A549 (cell line): ENCODE data around the gene USP22.

Source experiments
- CHD2 ChIP-seq: fragments of 150-350 bp; IDR thresholded peaks from 2 replicates; pipeline ENCODE4 v1.6.1; 2014; ENCODE audit warnings: low read length; ENCODE audit not compliant: partially characterized antibody
- CTCF ChIP-seq: fragments of >200 bp; sonication (Bioruptor Twin); formaldehyde crosslinking; IDR thresholded peaks from 3 replicates; pipeline ENCODE4 v1.5.1; 2016
- EP300 ChIP-seq, 2 experiments: fragments of >200 bp; sonication (Bioruptor Twin); formaldehyde crosslinking; IDR thresholded peaks; 2 replicates in 1 of 2; 3 replicates in 1 of 2; pipeline ENCODE4 v1.6.1; 2016 to 2017
- ESRRA ChIP-seq: fragments of 150-350 bp; IDR thresholded peaks from 2 replicates; pipeline ENCODE4 v1.6.1; 2014; ENCODE audit warnings: mild to moderate bottlenecking, low read length, borderline replicate concordance
- RAD21 ChIP-seq, 2 experiments: fragments of >200 bp in 1 of 2; sonication (Bioruptor Twin) in 1 of 2; formaldehyde crosslinking in 1 of 2; IDR thresholded peaks in 1 of 2; conservative IDR thresholded peaks in 1 of 2; 2 replicates in 1 of 2; 3 replicates in 1 of 2; pipeline ENCODE4 v1.6.1; 2012 to 2018; ENCODE audit warnings: inconsistent platforms in 1 of 2
- REST ChIP-seq: fragments of 200-600 bp; sonication (generic); IDR thresholded peaks from 2 replicates; pipeline ENCODE4 v1.6.1; 2016; ENCODE audit warnings: antibody characterized with exemption, mild to moderate bottlenecking, moderate library complexity
- USF2 ChIP-seq: fragments of 450-650 bp; IDR thresholded peaks from 2 replicates; pipeline ENCODE4 v1.6.1; 2014; ENCODE audit warnings: antibody characterized with exemption

- no peak for TF ChIP-seq RAD21 (conservative IDR thresholded peaks at IDR 0.05 in 1 of 2, IDR thresholded peaks at IDR 0.05 in 1 of 2)
- no peak for TF ChIP-seq CTCF
- TF ChIP-seq ESRRA = no peak
- no peak for TF ChIP-seq USF2
- TF ChIP-seq REST = no peak
- no peak for TF ChIP-seq EP300 (IDR thresholded peaks at IDR 0.05)
- TF ChIP-seq CHD2 = no peak
Measured at GRCh38 chr17:21044971-21045370, 2.2 kb upstream of the USP22 start.
